ENCODE results near the gene GALNT2. TPM values are rescaled to one million over a fixed set of nuclear protein-coding genes. Genes with fewer than 3 reads are reported as not detected.

Gene GALNT2
- total and polyA plus RNA-seq, 9 donors, result 38.6 to 142 (median 83.7) TPM

- Histone ChIP-seq H3K27ac (no peak overlapping the region), H3K27me3 (no peaks in the 10 kb centered on the region), H3K4me1 (ENCODE audit: insufficient read depth) (peaks cover 14% of the 10 kb centered on the region), H3K9me3 (no peaks in the 10 kb centered on the region), H3K4me3 (no peak overlapping the region), H3K36me3 (no peaks in the 10 kb centered on the region)
- intact Hi-C loops (cut with DNase I), result no loop called here
- TF ChIP-seq EP300 (IDR thresholded peaks at IDR 0.05) (no peak), POLR2A (IDR thresholded peaks at IDR 0.05) (no peak), CTCF (IDR thresholded peaks at IDR 0.05) (no peak)
- DNase-seq, result peak in 1 of 5 donors; percentile 14
- WGBS, 3 donors, result 94 to 97% (median 96%) methylated on average over 7 of the region's 7 CpGs
These were observed 107.0 kb downstream of the GALNT2 start for GRCh38 chr1:230174041-230174440.

- TF ChIP-seq CTCF (IDR thresholded peaks at IDR 0.05) (no peak), POLR2A (IDR thresholded peaks at IDR 0.05) (no peak), EP300 (IDR thresholded peaks at IDR 0.05) (no peak)
- peak in 1 of 5 donors; percentile 16 for DNase-seq
These were observed 107.6 kb downstream of the GALNT2 start for GRCh38 chr1:230174471-230175162.

GRCh38 chr1:230175163-230175747 is 108.2 kb downstream of the GALNT2 start:
- no peaks in the 10 kb centered on the region for H3K36me3 ChIP-seq
- peak in 1 of 5 donors; percentile 12 for DNase-seq
- WGBS, 3 donors, result 80 to 88% (median 83%) methylated on average over 4 of the region's 4 CpGs
- H3K27me3 ChIP-seq, result no peaks in the 10 kb centered on the region
- no peak overlapping the region for H3K27ac ChIP-seq
- intact Hi-C loops (cut with DNase I), result no loop called here
- no peak overlapping the region for H3K4me3 ChIP-seq
- no peak for TF ChIP-seq POLR2A (IDR thresholded peaks at IDR 0.05)
- TF ChIP-seq CTCF (IDR thresholded peaks at IDR 0.05), result no peak
- TF ChIP-seq EP300 (IDR thresholded peaks at IDR 0.05), result no peak
- H3K9me3 ChIP-seq, result no peaks in the 10 kb centered on the region
- peaks cover 9% of the 10 kb centered on the region for H3K4me1 ChIP-seq (ENCODE audit: insufficient read depth)

More at GRCh38 chr1:230174471-230175162, 107.6 kb downstream of the GALNT2 start:
- Histone ChIP-seq H3K4me1 (ENCODE audit: insufficient read depth) (peaks cover 12% of the 10 kb centered on the region), H3K27ac (no peak overlapping the region), H3K36me3 (no peaks in the 10 kb centered on the region), H3K27me3 (no peaks in the 10 kb centered on the region), H3K4me3 (no peak overlapping the region), H3K9me3 (no peaks in the 10 kb centered on the region)
- intact Hi-C loops (cut with DNase I), result no loop called here
- 90 to 98% (median 96%) methylated on average over 15 of the region's 15 CpGs for WGBS, 3 donors

- peaks cover 6% of the 10 kb centered on the region for H3K4me1 ChIP-seq (ENCODE audit: insufficient read depth)
- intact Hi-C loops (cut with DNase I), result no loop called here
- no peaks in the 10 kb centered on the region for H3K9me3 ChIP-seq
- WGBS, 3 donors, result 80 to 84% (median 84%) methylated on average over 5 of the region's 5 CpGs
- no peaks in the 10 kb centered on the region for H3K36me3 ChIP-seq
- no peak overlapping the region for H3K27ac ChIP-seq
- H3K4me3 ChIP-seq, result no peak overlapping the region
- H3K27me3 ChIP-seq, result no peaks in the 10 kb centered on the region
- TF ChIP-seq CTCF (IDR thresholded peaks at IDR 0.05), result no peak
- no peak for TF ChIP-seq EP300 (IDR thresholded peaks at IDR 0.05)
- no peak for TF ChIP-seq POLR2A (IDR thresholded peaks at IDR 0.05)
- peak in 1 of 5 donors; percentile 4 for DNase-seq
These were observed 108.8 kb downstream of the GALNT2 start for GRCh38 chr1:230175839-230176238.

Data from ovary (tissue), 9 donors.